Activated CD8-positive, alpha-beta memory T cell treated with anti-CD3 and anti-CD28 coated beads for 4 hours (primary cell): ENCODE results near the gene RABGAP1.

ENCODE experiments used
- DNase-seq, 2 donors: peaks; one replicate each; pipeline ENCODE4 v3.0.0-alpha.2; 2020; ENCODE audit warnings: low read depth in 2 of 2

The RABGAP1 gene

DNA sequence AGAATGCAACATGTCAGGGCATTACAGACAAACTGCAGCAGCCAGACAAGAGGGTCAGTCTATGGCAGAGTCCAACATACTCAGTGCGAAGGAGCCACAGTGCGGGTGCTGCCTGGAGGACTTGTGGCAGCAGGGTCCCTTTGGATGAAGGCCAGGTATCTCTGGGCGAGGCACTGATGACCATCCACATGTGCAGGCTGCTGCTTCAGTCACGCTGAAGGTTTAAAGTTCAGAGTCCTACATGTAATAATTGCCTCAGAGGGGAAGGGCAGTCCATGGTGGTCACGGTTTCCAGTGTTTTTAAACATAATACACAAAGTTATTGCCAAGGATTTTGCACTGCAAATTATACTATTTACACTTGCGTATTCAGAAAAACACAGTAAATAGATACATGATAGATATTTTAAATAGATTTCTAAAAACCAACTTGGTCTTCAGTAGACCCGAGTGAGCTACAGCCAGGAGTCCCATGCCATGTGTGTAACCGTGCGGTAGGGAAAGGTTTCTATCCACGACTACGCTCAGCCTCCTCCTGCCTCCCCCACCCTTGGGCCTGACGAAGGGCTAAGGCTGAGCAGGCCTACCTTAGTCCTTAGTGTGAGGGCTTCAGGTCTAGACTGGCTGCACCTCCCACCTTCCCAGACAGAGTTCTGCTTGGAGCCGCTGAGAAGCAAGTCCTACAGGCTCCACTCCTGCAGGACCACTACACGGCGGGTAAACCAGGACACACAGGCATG lies 168.9 kb downstream of the RABGAP1 start:
- DNase-seq = no peak

DNA sequence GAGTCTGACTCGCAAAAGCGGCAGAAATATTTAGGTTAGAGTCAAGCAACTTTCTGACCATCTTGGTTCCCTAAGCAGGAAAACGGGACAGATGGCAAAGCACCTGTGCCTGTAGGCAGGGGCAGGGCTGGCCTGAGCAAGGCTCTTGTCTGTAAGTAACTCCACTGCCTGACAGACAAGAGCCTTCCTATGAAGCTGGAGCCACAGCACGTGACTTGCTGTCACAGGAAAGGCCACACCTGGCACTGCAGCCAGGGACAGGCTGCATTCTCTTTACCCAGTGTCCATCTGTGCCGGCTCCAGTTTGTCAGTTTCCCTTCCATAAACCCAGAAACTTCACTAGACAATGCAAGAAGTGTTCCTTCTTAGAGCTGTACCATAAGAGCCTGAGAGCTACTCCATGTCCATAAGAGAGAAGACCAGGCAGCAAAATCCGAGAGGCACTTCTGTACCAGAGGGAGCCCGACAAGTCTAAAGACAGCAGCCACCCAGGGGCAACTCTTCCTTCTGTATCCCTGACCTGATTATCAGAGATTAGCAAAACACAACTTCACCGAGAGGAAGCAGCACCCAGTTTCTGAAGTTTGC lies 170.7 kb downstream of the RABGAP1 start:
- no peak for DNase-seq

DNA sequence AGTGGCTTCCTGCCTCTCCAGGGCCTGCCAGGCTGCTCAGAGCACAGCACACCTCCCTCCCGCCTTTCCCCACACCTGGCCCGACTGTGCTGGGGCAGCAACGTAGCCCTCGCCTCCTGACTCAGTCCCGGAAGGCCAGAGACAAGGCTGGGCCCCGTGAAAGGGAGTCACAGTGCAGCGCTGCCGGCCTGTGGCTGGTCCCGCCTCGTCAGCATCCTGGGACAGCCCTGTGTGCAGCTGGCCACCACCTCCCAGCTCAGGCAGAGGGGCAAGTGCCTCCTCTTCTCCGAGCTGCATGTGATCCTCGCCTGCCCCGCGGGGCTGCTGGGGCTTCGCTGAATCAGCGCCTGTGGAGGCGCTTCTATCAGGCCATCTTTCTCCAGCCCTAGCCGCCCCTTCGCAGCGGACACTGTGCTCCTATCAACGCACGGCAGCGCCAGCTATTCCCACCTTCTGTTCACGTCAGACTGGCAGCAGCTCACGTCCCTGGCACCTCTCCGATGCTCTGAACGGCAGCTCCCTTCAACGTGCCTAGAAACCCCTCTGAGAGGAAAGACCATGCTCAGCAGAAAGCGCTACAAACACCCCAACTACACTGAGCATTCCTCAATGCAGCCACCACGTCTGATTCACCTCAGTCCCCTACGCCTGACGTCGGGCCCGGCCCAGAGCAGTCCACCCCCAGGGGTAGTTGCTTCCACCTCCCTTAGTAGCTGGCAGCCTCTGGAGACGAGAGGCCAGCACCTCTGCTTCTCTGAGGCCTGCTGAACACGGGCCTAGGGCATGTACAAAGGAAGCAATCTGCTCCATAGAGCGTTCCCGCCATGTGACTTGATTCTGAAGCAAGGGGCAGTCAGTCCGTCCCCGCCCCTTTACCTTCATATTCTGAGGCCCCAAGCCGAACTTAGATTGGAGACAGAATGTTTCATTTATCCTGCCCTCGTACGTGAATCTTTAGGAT lies 171.5 kb downstream of the RABGAP1 start:
- DNase-seq = no peak

DNA sequence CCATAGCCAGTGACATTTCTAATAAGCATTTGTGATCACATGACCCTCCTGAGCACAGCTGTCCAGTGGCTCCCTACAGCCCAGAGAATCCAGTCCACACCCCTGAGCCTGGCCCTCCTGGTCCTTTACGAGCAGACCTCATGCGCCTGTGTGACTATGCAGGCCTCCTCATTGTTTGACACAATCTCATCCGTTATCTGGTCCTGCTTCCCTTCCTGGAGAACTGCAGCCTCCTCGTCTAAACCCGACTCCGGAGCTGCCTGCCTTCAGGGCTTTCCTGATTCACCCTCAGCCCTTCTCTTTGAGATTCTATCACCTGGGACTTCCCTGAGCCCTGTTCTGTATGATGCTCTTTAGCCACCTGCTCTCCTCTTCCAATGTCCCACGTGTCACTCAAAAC lies 172.4 kb downstream of the RABGAP1 start:
- no peak for DNase-seq

DNA sequence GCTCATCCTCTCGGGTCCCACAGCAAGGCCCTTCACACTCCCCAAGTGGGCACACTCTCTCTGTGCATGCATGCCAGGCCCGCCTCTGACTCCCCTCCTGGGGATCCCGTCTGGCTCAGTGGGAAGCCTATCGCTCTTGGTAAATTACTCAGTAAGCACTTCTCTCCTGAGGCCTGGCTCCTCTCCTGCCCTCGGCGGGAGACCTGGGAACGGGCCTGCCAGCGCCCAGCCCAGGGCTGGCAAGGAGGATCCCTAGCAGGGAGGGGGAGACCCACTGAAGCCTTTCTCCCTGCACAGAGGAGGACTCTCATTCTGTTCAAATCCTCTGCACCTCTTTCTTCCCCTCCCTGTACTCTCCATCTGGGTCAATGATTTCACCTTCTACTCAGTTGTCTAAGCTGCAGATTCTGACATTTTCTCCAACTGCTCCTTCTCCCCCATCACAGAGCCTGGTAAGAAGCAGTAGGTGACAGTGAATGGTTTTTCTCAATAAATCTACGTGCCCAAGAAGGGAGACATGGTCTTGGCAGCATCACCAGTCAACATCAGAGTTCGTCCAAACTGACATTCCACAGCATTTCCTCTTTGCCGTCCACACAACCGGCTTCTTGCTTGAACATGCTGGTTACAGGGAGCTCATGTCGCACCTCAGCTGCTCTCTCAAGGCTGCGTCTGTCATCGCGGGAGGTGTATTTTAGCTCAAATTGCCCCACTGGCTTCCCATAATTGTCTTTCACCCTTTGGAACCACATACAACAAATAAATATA lies 174.5 kb downstream of the RABGAP1 start:
- no peak for DNase-seq

DNA sequence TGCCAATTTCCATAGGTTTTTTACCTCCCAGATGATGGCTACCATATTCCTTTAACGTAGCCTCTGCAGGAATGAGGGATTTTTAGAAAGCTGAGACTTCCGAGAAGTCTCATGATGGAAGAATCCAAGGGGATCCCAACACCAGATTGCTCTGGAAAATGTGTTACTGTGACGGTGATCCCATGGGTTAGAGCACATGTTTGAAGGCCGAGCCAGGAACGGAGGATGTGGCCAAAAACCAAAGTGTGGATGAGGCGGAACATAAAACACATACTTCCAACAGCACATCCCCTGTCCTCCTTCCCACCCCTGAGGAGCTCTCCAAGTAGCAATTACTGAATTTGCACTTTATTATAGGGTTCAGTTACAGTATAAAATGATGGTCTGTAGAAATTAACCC lies 175.2 kb downstream of the RABGAP1 start:
- no peak for DNase-seq

DNA sequence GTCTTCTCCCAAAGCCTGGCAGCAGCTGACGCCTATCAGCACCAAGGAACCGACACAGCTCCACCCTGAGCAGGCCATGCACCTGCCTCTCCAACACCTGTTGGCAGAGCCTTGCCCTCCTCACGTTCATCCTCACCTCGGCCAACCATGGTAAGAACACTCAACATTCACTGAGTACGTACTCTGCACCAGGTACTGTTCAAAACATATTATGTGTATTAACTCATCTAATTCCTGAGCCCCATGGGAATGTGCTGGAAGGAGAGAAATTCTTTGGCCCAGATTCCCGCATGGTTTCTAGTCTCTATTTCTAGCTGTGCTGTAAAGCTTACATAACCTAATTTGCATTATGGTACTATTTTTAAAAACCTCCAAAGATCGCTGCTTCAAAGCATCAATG lies 178.7 kb downstream of the RABGAP1 start:
- no peak for DNase-seq

DNA sequence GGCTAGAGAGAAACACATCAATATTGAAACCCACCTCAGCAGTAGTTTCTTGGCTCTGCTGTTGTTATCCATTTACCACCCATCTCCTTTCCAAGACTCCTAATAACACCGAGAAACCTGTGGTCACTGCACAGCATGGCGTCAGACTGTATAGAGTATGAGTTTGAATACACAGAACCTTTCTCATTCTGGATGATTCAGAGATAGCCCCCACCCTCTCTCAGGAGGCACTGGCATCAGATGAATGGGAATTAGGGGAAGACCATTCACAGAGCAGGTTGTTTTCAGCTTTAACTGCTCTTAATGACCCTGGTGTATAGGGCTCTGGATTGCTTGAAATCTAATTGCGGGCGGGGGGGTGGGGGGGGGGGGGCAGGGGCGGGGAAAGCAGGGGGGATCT lies 179.3 kb downstream of the RABGAP1 start:
- DNase-seq = no peak

DNA sequence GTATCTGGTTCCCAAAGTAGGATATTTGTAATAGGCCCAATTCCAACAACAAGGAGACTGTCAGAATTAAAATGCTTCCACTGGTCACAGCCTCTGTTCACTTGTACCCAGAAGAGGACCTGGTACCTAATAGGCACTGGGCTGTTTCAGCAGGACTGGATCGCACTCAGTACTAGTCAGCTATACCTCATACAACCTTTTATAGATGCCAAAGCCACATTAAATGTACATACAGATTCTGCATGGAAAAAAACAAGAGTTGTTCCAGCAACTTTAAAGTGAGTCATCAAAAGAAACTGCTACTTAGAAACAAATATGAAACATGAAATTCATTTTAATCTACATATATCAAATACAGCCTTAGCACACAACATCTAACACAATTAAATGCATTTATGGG lies 180.1 kb downstream of the RABGAP1 start:
- no peak for DNase-seq

DNA sequence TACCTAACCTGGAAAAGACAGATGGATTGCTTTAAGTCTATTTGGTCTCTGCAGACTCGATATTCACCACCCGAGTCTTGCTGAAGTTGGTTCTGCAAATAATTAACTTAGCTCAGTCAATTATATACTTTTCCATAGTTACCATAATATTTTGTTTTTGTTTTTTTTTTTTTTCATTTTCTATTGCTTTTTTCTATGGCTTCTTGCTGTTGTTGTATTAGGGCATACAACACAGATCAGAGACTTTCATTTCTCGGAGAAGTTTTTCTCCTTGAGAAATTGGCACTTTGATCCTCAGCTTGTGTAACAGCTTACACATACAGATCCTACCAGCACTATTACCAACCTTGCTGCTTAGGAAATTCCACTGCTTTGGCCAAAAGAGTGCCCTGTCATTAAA lies 180.6 kb downstream of the RABGAP1 start:
- DNase-seq = no peak

DNA sequence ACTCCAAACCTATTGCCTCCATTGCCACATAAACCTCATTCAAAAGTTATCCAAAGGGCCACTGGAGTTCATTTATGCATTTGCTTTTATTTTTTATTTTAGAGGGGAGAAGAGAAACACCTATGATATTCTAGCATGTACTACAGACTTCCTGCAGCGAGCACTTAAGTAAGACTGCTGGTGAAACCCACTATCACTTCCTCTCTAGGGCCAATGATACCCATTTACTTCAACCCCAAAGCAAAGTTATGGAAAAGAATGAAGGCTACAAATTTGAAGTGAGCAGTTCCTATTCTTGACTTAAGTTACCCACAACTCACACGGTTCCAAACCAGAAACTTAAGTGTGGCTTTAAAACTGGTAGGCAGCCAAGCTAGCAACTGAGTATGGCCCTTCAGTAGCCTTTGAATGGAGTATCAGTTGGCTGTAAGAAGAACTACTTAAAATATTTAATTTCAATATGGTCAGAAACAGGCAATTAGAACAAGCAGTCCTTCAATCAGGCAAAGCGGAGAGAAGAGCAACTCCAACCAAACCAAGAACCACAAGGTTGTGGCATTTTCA lies 186.8 kb downstream of the RABGAP1 start:
- no peak for DNase-seq

DNA sequence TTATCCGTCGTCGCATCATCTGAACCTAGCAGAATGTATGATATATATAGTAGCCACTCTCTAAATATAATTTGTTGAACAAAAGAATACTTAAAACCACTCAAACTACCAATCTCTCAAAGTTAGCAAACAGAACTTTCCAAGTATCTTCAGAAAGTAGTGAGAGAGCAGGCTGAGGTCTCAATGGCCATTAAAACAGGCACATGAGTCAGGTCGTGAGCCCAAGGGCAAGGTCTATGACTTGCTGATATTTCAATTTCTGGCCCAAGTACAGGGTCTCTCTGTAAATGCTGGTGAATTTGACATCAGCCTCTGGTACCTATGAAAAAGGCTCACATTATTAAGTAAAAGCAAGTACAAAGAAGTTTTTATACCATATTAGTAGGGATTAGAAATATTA lies 187.8 kb downstream of the RABGAP1 start:
- DNase-seq = no peak

DNA sequence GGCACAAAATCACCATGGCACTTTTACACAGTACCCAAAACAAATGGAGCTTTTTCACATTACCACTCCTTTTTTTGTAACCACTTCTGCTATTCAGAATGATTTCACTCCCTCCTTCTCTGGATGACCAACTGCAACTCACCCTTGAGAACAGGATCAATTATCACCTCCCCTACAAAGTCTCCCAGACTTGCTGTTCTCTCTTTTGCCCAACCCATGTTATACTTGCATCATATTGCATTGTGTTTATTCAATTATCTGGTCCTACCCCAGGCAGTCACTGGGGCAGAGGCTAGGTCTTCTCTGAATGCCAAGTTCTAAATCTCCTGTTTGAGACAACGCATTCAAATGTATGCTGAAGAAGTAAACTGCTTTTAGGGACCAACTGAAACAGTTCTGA lies 188.6 kb downstream of the RABGAP1 start:
- no peak for DNase-seq

DNA sequence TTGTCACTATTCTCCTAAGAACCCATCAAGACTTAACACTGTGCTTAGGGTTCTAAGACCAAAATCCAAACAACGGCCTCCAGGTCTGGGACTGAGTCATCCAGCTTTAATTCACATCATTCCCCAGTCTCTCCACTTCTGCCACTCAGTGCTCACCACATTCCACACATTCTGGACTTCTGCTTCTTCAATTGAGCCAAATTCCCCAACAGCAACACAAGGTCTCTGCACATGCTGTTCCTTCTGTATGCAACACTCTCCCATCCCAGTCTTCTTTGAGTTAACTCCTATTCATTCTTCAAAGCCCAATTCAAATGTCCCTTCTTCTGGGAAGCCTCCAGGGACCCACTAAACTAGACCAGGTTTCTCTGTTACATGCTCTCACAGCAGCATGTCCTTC lies 190.4 kb downstream of the RABGAP1 start:
- no peak for DNase-seq

DNA sequence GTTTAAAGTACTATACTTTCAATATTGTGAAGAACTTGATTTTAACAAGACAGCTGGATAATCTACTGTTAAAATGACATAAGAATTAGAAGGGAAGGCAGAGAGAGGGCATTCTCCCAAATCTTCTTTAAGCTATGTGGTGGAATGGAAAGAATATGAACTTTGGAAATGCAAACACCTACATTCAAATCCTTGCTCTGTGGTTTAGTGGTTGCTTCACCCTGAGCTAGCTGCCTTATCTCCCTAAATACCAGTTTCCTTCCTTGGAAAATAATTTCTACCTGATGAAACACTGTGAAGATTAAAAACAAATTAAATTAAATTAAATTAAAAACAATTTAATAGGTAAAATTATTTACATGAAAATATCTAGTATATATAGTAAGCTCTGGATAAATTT lies 191.2 kb downstream of the RABGAP1 start:
- no peak for DNase-seq

DNA sequence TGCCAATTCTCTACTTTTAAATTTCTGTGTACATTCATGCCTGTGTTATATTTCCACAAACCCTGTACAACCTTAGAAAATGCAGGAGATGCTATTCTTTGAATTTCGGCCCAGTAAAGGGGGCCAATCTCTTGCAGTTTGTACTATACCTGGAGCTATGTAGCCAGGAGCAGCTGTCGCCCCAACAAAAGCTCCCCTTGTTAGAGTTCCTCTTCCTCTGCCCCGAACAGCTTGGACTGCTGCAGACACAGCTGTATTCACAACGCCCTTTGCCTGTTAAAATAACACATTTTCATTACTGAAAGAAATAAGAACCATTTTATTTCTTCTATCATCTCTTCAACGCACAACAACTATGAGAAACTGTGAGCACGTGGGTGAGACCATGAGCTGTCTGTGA lies 191.9 kb downstream of the RABGAP1 start:
- DNase-seq = no peak

DNA sequence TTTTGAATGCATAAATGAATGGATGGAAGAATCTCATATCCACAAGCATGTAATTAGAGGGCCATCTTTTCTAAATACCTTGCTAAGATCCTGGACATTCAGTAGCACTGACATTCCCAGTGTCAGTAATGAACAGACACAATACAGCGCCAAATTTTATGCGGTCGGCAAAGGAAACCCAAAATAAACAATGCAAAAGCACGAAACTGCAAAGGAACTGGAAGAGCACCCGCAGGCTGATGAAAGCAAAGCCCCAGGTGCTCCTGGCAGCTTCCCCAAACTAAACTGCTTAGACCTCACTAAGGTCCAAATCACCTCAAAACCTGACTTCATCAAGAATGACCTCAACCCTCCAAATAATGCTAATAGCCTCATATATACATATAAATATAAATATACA lies 194.6 kb downstream of the RABGAP1 start:
- no peak for DNase-seq

DNA sequence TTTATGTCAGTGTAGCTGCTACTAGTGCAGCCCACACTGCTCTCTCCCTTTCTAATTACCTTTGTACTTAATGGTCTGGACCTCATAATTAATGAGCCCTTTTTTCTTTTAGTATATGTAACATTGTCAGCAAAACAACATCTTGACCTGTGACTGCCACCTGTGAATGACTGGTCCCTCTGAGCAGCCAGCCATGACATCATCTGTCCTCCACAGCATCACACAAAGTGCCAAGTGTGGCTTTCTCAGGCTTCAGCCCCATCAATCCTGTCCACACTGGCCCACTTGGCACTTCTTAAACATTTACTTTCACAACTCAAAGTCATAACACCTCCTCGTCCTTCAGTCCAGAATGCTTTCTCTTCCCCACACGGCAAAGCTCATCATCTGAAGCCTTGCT lies 197.3 kb downstream of the RABGAP1 start:
- no peak for DNase-seq

DNA sequence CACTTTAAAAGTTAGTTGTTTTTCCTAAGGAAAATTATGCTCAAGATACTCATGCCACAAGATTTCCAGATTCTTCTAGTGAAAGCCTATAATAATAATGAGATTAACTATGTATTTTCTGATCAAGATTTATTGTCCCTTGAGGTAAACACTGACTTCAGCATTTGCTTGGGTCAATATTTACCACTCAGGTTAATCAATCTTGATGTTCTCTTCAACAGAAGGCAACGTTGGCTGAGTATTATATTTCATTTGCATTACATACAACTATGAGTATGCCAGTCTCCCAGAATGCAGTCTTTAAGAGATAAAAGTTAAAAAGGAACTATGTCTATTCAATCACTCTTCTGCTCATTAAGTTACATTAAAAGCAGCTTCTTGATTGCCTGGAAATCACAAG lies 208.2 kb downstream of the RABGAP1 start:
- DNase-seq = no peak

DNA sequence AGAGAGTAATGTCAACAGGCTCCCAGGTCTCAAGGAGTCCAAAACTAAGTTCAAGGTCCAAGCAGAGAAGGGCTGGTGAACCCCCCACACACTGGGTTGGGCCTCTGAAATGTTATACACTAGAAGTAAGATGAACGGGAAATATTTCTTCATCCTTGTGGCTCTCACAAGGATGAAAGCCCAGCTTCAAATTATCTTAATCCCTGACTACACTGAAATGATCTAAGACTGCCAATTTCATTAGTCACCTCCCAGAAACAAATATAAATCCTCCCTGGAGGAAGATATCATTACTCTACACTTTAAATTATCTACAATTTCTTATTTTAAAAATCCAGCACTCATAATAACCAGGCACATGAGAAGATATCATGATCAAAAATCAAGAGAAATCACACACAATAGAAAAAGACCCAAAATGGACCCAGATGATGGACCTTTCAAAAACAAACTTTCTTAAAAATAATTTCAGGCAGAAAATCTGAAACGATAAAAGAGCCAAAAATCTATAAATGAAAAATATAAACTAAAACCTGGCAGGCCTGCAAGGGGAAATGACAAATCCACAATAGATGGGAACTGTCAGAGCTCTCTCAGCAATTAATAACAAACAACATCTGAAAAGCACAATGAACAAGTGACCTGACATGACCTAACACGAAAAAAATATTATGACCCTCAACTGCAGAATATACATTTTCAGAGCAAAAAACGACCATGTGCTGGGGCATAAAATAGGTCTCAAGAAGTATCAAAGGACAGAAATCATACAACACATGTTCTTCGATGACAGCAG lies 210.1 kb downstream of the RABGAP1 start:
- no peak for DNase-seq
